ENCODE data around the gene RASGEF1C. TPM values are rescaled to one million over a fixed set of nuclear protein-coding genes. Genes with fewer than 3 reads are reported as not detected.
A peak's percentile ranks its signal among the peaks of the same experiment; 100 is the strongest.
"Not testable (repeated sequence)": the region's sequence is repeated elsewhere in the genome, so short reads cannot be mapped to it uniquely, and the experiment has no call there.

Gene RASGEF1C
- total and polyA plus RNA-seq, 8 donors = 0.20 to 6.8 (median 0.86) TPM; not detected in 4

DNA sequence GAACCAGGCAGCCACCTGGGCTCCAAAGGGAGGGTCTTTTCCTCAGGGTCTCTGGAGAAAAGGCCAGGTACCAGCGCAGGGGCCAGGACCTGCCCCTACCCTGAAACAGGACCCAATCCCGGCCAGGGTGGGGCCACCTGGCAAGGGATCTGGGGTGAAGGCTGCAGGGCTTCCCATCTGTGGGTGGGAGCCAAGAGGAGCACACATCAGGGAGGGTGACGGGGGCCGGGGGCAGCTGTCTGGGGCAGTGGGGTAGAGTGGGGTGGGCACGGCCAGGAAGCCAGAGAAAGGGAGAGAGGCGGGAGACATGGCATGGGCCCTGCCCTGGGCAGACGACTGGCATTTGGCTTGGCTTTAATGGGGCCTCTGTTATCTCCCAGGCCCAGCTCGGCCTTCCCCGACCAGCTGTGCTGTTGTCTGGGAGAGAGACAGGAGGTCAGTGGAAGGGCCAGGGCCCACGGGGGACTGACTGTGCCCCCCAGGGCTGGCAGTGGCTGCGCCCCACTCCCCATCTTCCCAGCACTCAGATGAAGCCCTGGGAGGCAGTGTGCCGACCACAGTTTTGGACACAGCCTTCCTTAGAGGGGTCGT lies 80.2 kb downstream of the RASGEF1C start:
- intact Hi-C loops (cut with DNase I; ENCODE audit: low total_unique reads) = no loop called here
- H3K4me1 ChIP-seq = peaks cover 0 to 8% (median 6%) of the 10 kb centered on the region in 4 donors
- peak; percentile 13 to 18 for DNase-seq
- H3K4me3 ChIP-seq = no peak overlapping the region
- H3K36me3 ChIP-seq = no peaks in the 10 kb centered on the region
- TF ChIP-seq, protein P1, sequence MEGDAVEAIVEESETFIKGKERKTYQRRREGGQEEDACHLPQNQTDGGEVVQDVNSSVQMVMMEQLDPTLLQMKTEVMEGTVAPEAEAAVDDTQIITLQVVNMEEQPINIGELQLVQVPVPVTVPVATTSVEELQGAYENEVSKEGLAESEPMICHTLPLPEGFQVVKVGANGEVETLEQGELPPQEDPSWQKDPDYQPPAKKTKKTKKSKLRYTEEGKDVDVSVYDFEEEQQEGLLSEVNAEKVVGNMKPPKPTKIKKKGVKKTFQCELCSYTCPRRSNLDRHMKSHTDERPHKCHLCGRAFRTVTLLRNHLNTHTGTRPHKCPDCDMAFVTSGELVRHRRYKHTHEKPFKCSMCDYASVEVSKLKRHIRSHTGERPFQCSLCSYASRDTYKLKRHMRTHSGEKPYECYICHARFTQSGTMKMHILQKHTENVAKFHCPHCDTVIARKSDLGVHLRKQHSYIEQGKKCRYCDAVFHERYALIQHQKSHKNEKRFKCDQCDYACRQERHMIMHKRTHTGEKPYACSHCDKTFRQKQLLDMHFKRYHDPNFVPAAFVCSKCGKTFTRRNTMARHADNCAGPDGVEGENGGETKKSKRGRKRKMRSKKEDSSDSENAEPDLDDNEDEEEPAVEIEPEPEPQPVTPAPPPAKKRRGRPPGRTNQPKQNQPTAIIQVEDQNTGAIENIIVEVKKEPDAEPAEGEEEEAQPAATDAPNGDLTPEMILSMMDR (IDR thresholded peaks at IDR 0.05) = no peak
- TF ChIP-seq POLR2AphosphoS5 (IDR thresholded peaks at IDR 0.05) = no peak
- no peak for TF ChIP-seq POLR2A (IDR thresholded peaks at IDR 0.05)
- TF ChIP-seq EP300 (IDR thresholded peaks at IDR 0.05) = no peak
- H3K27ac ChIP-seq = no peak overlapping the region
- WGBS, 5 donors = 58 to 81% (median 69%) methylated on average over 11 to 13 of the region's 13 CpGs
- H3K27me3 ChIP-seq = peaks cover 0 to 39% (median 15%) of the 10 kb centered on the region in 3 donors
- no peaks in the 10 kb centered on the region for H3K9me3 ChIP-seq

DNA sequence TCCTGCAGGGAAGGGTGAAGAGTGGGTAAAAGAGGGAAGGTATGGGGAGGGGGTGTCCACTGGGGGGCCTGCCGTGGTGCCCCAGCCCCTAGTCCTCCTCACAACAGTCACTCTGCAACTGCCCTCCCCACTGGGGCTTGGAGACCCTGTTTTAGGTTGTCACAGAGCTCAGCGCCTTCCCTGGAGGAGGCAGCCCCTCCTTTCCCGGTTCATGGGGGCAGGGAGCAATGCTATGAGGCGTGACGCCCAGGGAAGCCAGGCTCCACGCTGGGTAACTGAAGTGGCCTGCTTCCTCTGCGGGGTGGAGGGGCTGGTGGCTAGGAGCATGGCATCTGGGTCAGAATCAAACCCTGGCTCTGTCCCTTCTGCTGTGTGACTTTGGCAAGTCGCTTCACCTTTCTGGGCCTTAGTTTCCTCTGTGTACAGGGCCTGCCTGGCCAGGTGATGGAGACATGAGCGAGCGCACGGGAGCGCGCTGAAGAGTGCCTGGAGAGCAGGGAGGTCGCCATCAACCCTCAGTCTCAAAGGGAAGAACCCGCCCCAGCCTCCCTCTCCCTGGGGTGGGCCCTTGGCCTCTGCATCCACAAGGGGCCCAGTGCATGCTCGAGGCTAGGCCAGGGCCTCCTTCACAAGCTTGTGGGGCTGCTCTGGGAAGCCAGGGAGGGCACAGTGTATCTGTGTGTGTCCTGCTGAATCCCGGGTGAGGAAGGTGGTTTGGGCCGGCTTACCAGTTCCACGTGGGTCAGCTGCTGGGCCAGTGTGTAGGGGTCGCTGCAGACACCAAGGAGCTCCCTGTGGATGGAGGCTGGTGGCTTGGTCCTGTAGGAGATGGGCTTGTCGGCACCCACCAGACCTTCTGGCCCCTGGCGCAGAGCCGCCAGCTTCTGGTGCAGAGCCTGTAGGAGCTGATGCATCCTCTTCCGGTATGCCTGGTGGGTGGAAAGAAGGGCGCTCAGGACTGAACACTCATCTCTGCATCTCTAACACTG lies 81.0 kb downstream of the RASGEF1C start:
- intact Hi-C loops (cut with DNase I; ENCODE audit: low total_unique reads) = no loop called here
- H3K9me3 ChIP-seq = no peaks in the 10 kb centered on the region
- H3K36me3 ChIP-seq = no peaks in the 10 kb centered on the region
- H3K27me3 ChIP-seq = peaks cover 0 to 41% (median 15%) of the 10 kb centered on the region in 3 donors
- no peak overlapping the region for H3K27ac ChIP-seq
- WGBS, 5 donors = 76 to 88% (median 83%) methylated on average over 10 to 25 of the region's 25 CpGs
- no peak overlapping the region for H3K4me3 ChIP-seq
- peaks cover 0 to 8% (median 6%) of the 10 kb centered on the region in 4 donors for H3K4me1 ChIP-seq
- DNase-seq = peak; percentile 3 to 21
- TF ChIP-seq EP300 (IDR thresholded peaks at IDR 0.05) (no peak), POLR2AphosphoS5 (IDR thresholded peaks at IDR 0.05) (no peak), POLR2A (IDR thresholded peaks at IDR 0.05) (no peak)
- TF ChIP-seq, protein P1 (IDR thresholded peaks at IDR 0.05) = no peak

DNA sequence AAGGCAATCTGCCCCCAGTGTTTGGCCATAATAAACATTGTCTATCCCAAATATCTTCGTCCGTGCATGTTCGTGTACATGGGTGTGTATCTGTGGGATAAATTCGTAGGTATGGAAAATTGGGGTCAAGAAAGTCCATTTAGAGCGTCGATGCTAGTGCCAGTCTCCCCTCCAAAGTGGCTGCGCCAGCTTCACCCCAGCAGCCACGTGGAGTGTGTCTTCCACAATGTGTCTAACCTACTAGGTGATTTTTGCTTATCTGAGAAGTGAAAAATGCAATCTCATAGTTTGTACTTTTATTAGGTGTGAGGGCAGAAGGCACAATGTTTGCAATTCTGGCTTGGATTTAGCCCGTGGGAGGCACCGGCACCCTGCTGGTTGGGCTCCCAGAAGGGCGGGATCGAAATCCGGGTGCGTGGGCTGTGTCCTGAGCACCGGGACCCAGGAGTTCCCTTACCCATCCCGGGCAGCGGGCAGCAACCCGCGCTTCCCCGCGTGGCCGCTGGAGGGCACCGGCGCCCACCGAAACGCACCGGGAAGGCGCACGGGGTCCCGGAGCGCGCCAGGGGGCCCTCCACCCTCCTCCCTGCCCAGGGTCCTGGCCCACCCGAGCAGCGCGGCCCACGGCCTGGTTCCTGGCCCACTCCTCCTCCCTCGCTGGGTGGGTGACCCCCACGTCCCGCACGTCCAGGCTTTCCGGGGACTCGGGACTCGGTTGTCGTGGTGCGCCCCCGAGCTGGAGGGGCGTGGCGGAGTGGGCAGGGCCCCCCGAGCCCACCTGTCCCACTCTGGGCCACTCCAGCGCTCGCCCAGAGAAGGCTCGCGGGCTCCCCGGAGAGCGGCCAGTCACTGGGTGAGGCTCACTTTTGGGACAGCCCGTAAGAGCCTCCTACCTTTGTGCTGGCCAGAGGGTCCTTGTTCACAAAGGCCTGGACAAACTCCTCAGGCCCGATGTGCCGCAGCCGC lies 82.0 kb downstream of the RASGEF1C start:
- H3K27me3 ChIP-seq = peaks cover 0 to 41% (median 15%) of the 10 kb centered on the region in 3 donors
- no peak overlapping the region for H3K27ac ChIP-seq
- TF ChIP-seq, protein P1 (IDR thresholded peaks at IDR 0.05) = peak in 5 of 7 experiments; percentile 23 to 78 (median 73)
- TF ChIP-seq POLR2A (IDR thresholded peaks at IDR 0.05) = no peak
- H3K4me3 ChIP-seq = peak overlapping the region in 1 of 4 donors; percentile 19
- H3K36me3 ChIP-seq = no peaks in the 10 kb centered on the region
- 25 to 48% (median 36%) methylated on average over 17 to 59 of the region's 59 CpGs for WGBS, 5 donors
- H3K4me1 ChIP-seq = peaks cover 0 to 8% (median 6%) of the 10 kb centered on the region in 4 donors
- intact Hi-C loops (cut with DNase I; ENCODE audit: low total_unique reads) = no loop called here
- no peaks in the 10 kb centered on the region for H3K9me3 ChIP-seq
- peak; percentile 39 to 49 for DNase-seq

DNA sequence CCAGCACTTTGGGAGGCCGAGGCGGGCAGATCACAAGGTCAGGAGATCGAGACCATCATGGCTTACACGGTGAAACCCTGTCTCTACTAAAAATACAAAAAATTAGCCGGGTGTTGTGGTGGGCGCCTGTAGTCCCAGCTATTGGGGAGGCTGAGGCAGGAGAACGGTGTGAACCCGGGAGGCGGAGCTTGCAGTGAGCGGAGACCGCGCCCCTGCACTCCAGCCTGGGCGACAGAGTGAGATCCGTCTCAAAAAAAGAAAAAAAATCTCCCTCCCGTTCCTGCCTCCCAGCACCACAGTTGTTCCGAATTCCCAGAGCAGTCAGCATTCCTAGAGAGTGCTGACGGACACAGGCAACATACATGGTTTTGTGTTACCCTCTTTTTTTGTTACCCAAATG lies 82.9 kb downstream of the RASGEF1C start:
- 73 to 82% (median 77%) methylated on average over 17 of the region's 17 CpGs for WGBS, 5 donors
- H3K27ac ChIP-seq; H3K9me3 ChIP-seq; H3K4me3 ChIP-seq; H3K36me3 ChIP-seq; H3K4me1 ChIP-seq; intact Hi-C loops (cut with DNase I; ENCODE audit: low total_unique reads): not testable (repeated sequence)
- peaks cover 0 to 47% (median 15%) of the 10 kb centered on the region in 3 donors for H3K27me3 ChIP-seq
- DNase-seq = peak in 1 of 2 donors; percentile 7

DNA sequence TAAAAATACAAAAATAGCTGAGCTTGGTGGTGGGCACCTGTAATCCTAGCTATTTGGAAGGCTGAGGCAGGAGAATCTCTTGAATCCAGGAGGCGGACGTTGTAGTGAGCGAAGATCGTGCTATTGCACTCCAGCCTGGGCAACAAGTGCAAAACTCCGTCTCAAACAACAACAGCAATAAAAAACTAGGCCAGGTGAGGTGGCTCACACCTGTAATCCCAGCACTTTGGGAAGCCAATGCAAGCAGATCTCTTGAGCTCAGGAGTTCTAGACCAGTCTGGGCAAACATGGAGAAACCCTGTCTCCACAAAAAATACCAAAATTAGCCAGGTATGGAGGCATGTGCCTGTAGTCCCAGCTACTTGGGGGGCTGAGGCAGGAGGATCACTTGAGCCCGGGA lies 84.3 kb downstream of the RASGEF1C start:
- H3K4me3 ChIP-seq; H3K27ac ChIP-seq; H3K36me3 ChIP-seq; H3K9me3 ChIP-seq; H3K4me1 ChIP-seq; intact Hi-C loops (cut with DNase I; ENCODE audit: low total_unique reads): not testable (repeated sequence)
- peak in 1 of 2 donors; percentile 2 for DNase-seq
- WGBS, 5 donors = 84 to 93% (median 88%) methylated on average over 6 of the region's 6 CpGs
- H3K27me3 ChIP-seq = peaks cover 0 to 60% (median 15%) of the 10 kb centered on the region in 3 donors
